K562 (cell line): Measurements from ENCODE around the gene PLTP. TPM values are rescaled to one million over a fixed set of nuclear protein-coding genes. Genes with fewer than 3 reads are reported as not detected.

Experiments
- CXXC5 ChIP-seq: fragments of 250-450 bp; sonication (Bioruptor Pico); IDR thresholded peaks from 2 replicates; pipeline ENCODE4 v1.8.0; 2022; ENCODE audit warnings: inconsistent platforms, mild to moderate bottlenecking, moderate library complexity
- FOXK1 ChIP-seq: sonication (generic); formaldehyde crosslinking; IDR thresholded peaks from 2 replicates; pipeline ENCODE4 v1.8.0; 2022; ENCODE audit warnings: missing genetic modification reagents, mild to moderate bottlenecking, borderline replicate concordance
- GATAD2A ChIP-seq: fragments of 450-650 bp; IDR thresholded peaks from 2 replicates; pipeline ENCODE4 v1.6.1; 2017
- MEIS2 ChIP-seq: fragments of 450-650 bp; IDR thresholded peaks from 2 replicates; pipeline ENCODE4 v1.6.1; 2014; ENCODE audit warnings: mild to moderate bottlenecking; ENCODE audit not compliant: partially characterized antibody
- MLLT1 ChIP-seq, 2 experiments: fragments of 450-650 bp; IDR thresholded peaks; 2 replicates each; pipeline ENCODE4 v1.6.1; 2016
- NFE2 ChIP-seq: IDR thresholded peaks from 2 replicates; pipeline ENCODE4 v1.6.1; 2014; ENCODE audit warnings: antibody characterized with exemption, low read depth
- RNF219 ChIP-seq: fragments of 250-450 bp; sonication (Bioruptor Pico); IDR thresholded peaks from 2 replicates; pipeline ENCODE4 v1.5.0; 2022; ENCODE audit warnings: mild to moderate bottlenecking
- SMAD4 ChIP-seq: fragments of 250-450 bp; sonication (Bioruptor Pico); conservative IDR thresholded peaks from 2 replicates; pipeline ENCODE4 v1.8.0; 2021; ENCODE audit warnings: inconsistent platforms, mild to moderate bottlenecking, moderate library complexity
- TEAD1 ChIP-seq, 2 experiments: fragments of 450-650 bp in 1 of 2; sonication (generic) in 1 of 2; formaldehyde crosslinking; IDR thresholded peaks; 2 replicates each; pipeline versions ENCODE4 v1.4.0 to v1.8.0; 2020 to 2022; ENCODE audit warnings: mild to moderate bottlenecking in 2 of 2, missing genetic modification reagents in 1 of 2
- ZEB2 ChIP-seq: fragments of 450-650 bp; IDR thresholded peaks from 2 replicates; pipeline ENCODE4 v1.6.1; 2016
- ZFP1 ChIP-seq: fragments of 450-650 bp; formaldehyde crosslinking; IDR thresholded peaks from 2 replicates; pipeline ENCODE4 v1.4.0; 2020; ENCODE audit warnings: mild to moderate bottlenecking, mixed read lengths
- ZNF655 ChIP-seq: fragments of 250-450 bp; sonication (Bioruptor Pico); IDR thresholded peaks from 2 replicates; pipeline ENCODE4 v1.5.0; 2021
- ZSCAN29 ChIP-seq: fragments of 450-650 bp; IDR thresholded peaks from 2 replicates; pipeline ENCODE4 v1.6.1; 2017
- polyA plus RNA-seq, 8 experiments: library from polyadenylated mRNA; depleted of rRNA in 4 of 8; stranded (reverse) in 5 of 8; unstranded in 3 of 8; fragments of >200 nt; fragmentation: Nextera tagmentation in 2 of 8; fragmentation: Illumina TruSeq in 1 of 8; extraction: Ambion mirVana in 2 of 8; extraction: Trizol in 1 of 8; gene quantifications; 2 replicates each; pipeline versions ENCODE4 v1.2.1 to v1.2.3, GENCODE V29; 2011 to 2014; ENCODE audit warnings: inconsistent platforms in 1 of 8, missing spikeins in 1 of 8
- total RNA-seq, 7 experiments: library from RNA; depleted of rRNA in 6 of 7; stranded (reverse); fragments of >200 nt in 6 of 7; fragmentation: Illumina TruSeq in 2 of 7; extraction: Trizol in 2 of 7; gene quantifications; 2 replicates each; pipeline versions ENCODE4 v1.2.1 to v1.2.3, GENCODE V29; 2011 to 2021; ENCODE audit warnings: low replicate concordance in 1 of 7
- TF ChIP-seq, protein P1 (sequence below): sonication (generic); formaldehyde crosslinking; IDR thresholded peaks from 2 replicates; pipeline ENCODE4 v1.8.0; 2023; ENCODE audit warnings: mild to moderate bottlenecking, missing genetic modification reagents
- TF ChIP-seq, protein P2 (sequence below): sonication (generic); formaldehyde crosslinking; IDR thresholded peaks from 2 replicates; pipeline ENCODE4 v1.8.1; 2023; ENCODE audit warnings: mild to moderate bottlenecking, missing genetic modification reagents
- TF ChIP-seq, protein P3 (sequence below): fragments of 250-450 bp; sonication (Bioruptor Pico); IDR thresholded peaks from 2 replicates; pipeline ENCODE4 v1.5.0; 2020; ENCODE audit warnings: mild to moderate bottlenecking

Gene PLTP
- total and polyA plus RNA-seq, 9 of the 15 experiments (the other 6 are each of a cell fraction or from before 2014, with no cell fraction given): 2.8 to 29.3 (median 17.6) TPM

DNA sequence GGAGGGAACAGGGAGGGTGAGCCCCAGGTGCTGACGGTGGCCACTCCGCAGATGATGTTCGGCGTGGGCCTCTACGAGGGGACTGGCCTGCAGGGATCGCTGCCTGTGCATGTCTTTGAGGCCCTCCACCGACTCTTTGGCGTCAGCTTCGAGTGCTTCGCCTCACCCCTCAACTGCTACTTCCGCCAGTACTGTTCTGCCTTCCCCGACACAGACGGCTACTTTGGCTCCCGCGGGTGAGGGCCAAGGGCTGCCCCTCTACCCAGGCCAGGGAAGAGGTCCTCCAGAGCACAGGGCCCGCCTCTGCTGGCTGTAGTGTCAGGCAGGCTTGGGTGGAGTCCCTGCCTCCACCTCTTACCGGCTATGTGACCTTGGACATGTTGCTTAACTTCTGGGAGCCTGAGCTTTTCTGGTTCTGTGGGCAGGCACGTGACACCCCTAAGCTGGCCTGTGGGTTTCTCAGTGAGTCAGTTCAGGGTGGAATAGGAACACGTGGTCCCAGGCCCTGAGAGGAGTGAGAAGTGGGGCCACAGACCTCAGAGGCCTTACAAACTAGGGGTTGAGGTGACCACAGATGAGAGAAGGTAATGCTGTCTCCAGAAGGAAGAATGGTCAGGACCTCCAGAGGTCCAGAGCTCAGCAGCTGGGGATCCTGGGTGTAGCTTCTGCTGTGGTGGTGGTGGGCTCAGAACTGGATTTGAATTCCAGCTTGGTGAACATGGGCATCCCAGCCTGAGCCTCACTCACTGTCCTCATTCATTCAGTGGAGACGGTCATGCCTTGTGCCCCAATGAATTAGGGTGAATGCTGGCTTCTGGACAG, 34.4 kb upstream of the PLTP start (continued):
- no peak for TF ChIP-seq RNF219 (CRISPR knock-in tag)
- TF ChIP-seq, protein P1, sequence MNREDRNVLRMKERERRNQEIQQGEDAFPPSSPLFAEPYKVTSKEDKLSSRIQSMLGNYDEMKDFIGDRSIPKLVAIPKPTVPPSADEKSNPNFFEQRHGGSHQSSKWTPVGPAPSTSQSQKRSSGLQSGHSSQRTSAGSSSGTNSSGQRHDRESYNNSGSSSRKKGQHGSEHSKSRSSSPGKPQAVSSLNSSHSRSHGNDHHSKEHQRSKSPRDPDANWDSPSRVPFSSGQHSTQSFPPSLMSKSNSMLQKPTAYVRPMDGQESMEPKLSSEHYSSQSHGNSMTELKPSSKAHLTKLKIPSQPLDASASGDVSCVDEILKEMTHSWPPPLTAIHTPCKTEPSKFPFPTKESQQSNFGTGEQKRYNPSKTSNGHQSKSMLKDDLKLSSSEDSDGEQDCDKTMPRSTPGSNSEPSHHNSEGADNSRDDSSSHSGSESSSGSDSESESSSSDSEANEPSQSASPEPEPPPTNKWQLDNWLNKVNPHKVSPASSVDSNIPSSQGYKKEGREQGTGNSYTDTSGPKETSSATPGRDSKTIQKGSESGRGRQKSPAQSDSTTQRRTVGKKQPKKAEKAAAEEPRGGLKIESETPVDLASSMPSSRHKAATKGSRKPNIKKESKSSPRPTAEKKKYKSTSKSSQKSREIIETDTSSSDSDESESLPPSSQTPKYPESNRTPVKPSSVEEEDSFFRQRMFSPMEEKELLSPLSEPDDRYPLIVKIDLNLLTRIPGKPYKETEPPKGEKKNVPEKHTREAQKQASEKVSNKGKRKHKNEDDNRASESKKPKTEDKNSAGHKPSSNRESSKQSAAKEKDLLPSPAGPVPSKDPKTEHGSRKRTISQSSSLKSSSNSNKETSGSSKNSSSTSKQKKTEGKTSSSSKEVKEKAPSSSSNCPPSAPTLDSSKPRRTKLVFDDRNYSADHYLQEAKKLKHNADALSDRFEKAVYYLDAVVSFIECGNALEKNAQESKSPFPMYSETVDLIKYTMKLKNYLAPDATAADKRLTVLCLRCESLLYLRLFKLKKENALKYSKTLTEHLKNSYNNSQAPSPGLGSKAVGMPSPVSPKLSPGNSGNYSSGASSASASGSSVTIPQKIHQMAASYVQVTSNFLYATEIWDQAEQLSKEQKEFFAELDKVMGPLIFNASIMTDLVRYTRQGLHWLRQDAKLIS (CRISPR knock-in tag): no peak
- TF ChIP-seq GATAD2A: no peak
- no peak for TF ChIP-seq FOXK1
- TF ChIP-seq ZEB2: no peak
- no peak for TF ChIP-seq MLLT1 (IDR thresholded peaks at IDR 0.05)
- TF ChIP-seq TEAD1 (CRISPR knock-in tag; IDR thresholded peaks at IDR 0.05): no peak
- TF ChIP-seq ZSCAN29: no peak
- no peak for TF ChIP-seq SMAD4
- no peak for TF ChIP-seq NFE2
- no peak for TF ChIP-seq MEIS2
- no peak for TF ChIP-seq ZFP1 (CRISPR knock-in tag)
- TF ChIP-seq ZNF655 (CRISPR knock-in tag): no peak
- TF ChIP-seq, protein P2, sequence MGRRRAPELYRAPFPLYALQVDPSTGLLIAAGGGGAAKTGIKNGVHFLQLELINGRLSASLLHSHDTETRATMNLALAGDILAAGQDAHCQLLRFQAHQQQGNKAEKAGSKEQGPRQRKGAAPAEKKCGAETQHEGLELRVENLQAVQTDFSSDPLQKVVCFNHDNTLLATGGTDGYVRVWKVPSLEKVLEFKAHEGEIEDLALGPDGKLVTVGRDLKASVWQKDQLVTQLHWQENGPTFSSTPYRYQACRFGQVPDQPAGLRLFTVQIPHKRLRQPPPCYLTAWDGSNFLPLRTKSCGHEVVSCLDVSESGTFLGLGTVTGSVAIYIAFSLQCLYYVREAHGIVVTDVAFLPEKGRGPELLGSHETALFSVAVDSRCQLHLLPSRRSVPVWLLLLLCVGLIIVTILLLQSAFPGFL: no peak
- TF ChIP-seq, protein P3, sequence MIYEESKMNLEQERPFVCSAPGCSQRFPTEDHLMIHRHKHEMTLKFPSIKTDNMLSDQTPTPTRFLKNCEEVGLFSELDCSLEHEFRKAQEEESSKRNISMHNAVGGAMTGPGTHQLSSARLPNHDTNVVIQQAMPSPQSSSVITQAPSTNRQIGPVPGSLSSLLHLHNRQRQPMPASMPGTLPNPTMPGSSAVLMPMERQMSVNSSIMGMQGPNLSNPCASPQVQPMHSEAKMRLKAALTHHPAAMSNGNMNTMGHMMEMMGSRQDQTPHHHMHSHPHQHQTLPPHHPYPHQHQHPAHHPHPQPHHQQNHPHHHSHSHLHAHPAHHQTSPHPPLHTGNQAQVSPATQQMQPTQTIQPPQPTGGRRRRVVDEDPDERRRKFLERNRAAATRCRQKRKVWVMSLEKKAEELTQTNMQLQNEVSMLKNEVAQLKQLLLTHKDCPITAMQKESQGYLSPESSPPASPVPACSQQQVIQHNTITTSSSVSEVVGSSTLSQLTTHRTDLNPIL: no peak
- no peak for TF ChIP-seq CXXC5
